GM19193 (cell line): ENCODE results near the gene GFRA4.

ENCODE experiments used
- POLR2A ChIP-seq: IDR thresholded peaks from 4 replicates; pipeline ENCODE4 v1.6.1; 2011; ENCODE audit not compliant: insufficient read depth, insufficient read length; ENCODE audit errors: extremely low read depth

GFRA4 gene

GRCh38 chr20:3663031-3663701 is at the start of gene GFRA4:
TSS of gene GFRA4 (minus strand) at chr20:3663399. CDS start at chr20:3663399, 0 bp downstream.
- TF ChIP-seq POLR2A, result no peak

GRCh38 chr20:3712279-3712873 is 49.2 kb upstream of the GFRA4 start, which contains the start of gene SIGLEC1:
TSS of gene SIGLEC1 (minus strand) at chr20:3712600. CDS start at chr20:3707128, 5,472 bp downstream.
- TF ChIP-seq POLR2A, result no peak

- no peak for TF ChIP-seq POLR2A
These were observed 48.3 kb upstream of the GFRA4 start for GRCh38 chr20:3711484-3711941.

- TF ChIP-seq POLR2A, result no peak
These were observed 47.7 kb upstream of the GFRA4 start for GRCh38 chr20:3710703-3711483.

- no peak for TF ChIP-seq POLR2A
These were observed 46.8 kb upstream of the GFRA4 start for GRCh38 chr20:3710011-3710466.

GRCh38 chr20:3707508-3707899 is 44.3 kb upstream of the GFRA4 start:
- no peak for TF ChIP-seq POLR2A

GRCh38 chr20:3706774-3707507 is 43.7 kb upstream of the GFRA4 start:
- no peak for TF ChIP-seq POLR2A

- TF ChIP-seq POLR2A, result no peak
These were observed 43.0 kb upstream of the GFRA4 start for GRCh38 chr20:3705970-3706739.

GRCh38 chr20:3705491-3705969 is 42.3 kb upstream of the GFRA4 start:
- TF ChIP-seq POLR2A, result no peak

GRCh38 chr20:3704087-3704486 is 40.9 kb upstream of the GFRA4 start:
- TF ChIP-seq POLR2A, result no peak

- no peak for TF ChIP-seq POLR2A
These were observed 39.6 kb upstream of the GFRA4 start for GRCh38 chr20:3702611-3703391.

GRCh38 chr20:3701061-3701998 is 38.1 kb upstream of the GFRA4 start:
- no peak for TF ChIP-seq POLR2A
